Measurements from ENCODE around the gene HDGFL3. TPM values are rescaled to one million over a fixed set of nuclear protein-coding genes. Genes with fewer than 3 reads are reported as not detected.

HDGFL3 gene
- total RNA-seq, 1 donor: 27.5 TPM

GRCh38 chr15:83199288-83199687, 8.3 kb downstream of the HDGFL3 start:
- no peak for DNase-seq (ENCODE audit: insufficient read length, low spot score, missing footprints)
- no peak overlapping the region for H2AFZ ChIP-seq (ENCODE audit: low read length)
- H3K79me2 ChIP-seq (ENCODE audit: insufficient read depth, low read length): peaks cover 87% of the 10 kb centered on the region
- no peaks in the 10 kb centered on the region for H3K36me3 ChIP-seq (ENCODE audit: insufficient read depth, low read length)
- H3K27me3 ChIP-seq (ENCODE audit: insufficient read depth, low read length): no peaks in the 10 kb centered on the region
- no peaks in the 10 kb centered on the region for H3K9me3 ChIP-seq (ENCODE audit: low read depth, low read length)
- H4K20me1 ChIP-seq (ENCODE audit: insufficient read depth, low read length): peaks cover 6% of the 10 kb centered on the region
- H3K4me1 ChIP-seq (ENCODE audit: insufficient read depth, low read length): peaks cover 15% of the 10 kb centered on the region
- H3K4me2 ChIP-seq (ENCODE audit: insufficient read depth, low read length): no peak overlapping the region
- TF ChIP-seq CTCF (IDR thresholded peaks at IDR 0.05; ENCODE audit: extremely low read depth, low read depth, low read length): no peak
- H3K27ac ChIP-seq (ENCODE audit: low read depth, low read length): no peak overlapping the region
- H3K4me3 ChIP-seq (ENCODE audit: insufficient read depth, low read length): no peak overlapping the region

GRCh38 chr15:83198476-83198875, 9.1 kb downstream of the HDGFL3 start:
- Histone ChIP-seq H3K79me2 (ENCODE audit: insufficient read depth, low read length) (peaks cover 89% of the 10 kb centered on the region), H4K20me1 (ENCODE audit: insufficient read depth, low read length) (peaks cover 6% of the 10 kb centered on the region), H2AFZ (ENCODE audit: low read length) (no peak overlapping the region), H3K36me3 (ENCODE audit: insufficient read depth, low read length) (no peaks in the 10 kb centered on the region), H3K4me2 (ENCODE audit: insufficient read depth, low read length) (no peak overlapping the region), H3K4me1 (ENCODE audit: insufficient read depth, low read length) (peaks cover 15% of the 10 kb centered on the region), H3K27ac (ENCODE audit: low read depth, low read length) (no peak overlapping the region), H3K27me3 (ENCODE audit: insufficient read depth, low read length) (no peaks in the 10 kb centered on the region), H3K9me3 (ENCODE audit: low read depth, low read length) (no peaks in the 10 kb centered on the region), H3K4me3 (ENCODE audit: insufficient read depth, low read length) (no peak overlapping the region)
- DNase-seq (ENCODE audit: insufficient read length, low spot score, missing footprints): no peak
- no peak for TF ChIP-seq CTCF (IDR thresholded peaks at IDR 0.05; ENCODE audit: extremely low read depth, low read depth, low read length)

DNA sequence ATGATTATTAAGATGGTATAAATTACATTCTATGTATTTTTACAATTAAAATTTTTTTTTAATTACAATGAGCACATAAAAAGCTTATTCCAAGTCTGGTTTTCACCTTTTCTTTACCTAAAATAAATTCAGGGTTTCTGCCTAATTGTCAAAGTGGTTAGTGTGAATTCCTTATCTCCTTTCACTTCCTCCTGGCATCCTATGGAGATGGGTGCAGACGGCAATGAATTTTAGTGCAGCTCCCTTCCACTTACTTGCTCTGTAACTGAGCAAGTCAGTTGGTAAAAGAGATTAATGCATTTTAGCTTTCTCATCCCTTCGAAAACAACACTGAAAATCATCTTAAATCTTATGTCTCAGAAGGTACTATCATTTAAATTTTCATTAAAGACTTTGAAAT, 13.1 kb downstream of the HDGFL3 start:
- Histone ChIP-seq H3K4me3 (ENCODE audit: insufficient read depth, low read length) (no peak overlapping the region), H3K4me1 (ENCODE audit: insufficient read depth, low read length) (no peaks in the 10 kb centered on the region), H3K27me3 (ENCODE audit: insufficient read depth, low read length) (no peaks in the 10 kb centered on the region), H2AFZ (ENCODE audit: low read length) (no peak overlapping the region), H3K4me2 (ENCODE audit: insufficient read depth, low read length) (no peak overlapping the region), H3K27ac (ENCODE audit: low read depth, low read length) (no peak overlapping the region), H3K79me2 (ENCODE audit: insufficient read depth, low read length) (peaks cover 88% of the 10 kb centered on the region), H3K9me3 (ENCODE audit: low read depth, low read length) (no peaks in the 10 kb centered on the region), H4K20me1 (ENCODE audit: insufficient read depth, low read length) (peaks cover 3% of the 10 kb centered on the region), H3K36me3 (ENCODE audit: insufficient read depth, low read length) (no peaks in the 10 kb centered on the region)
- DNase-seq (ENCODE audit: insufficient read length, low spot score, missing footprints): no peak
- TF ChIP-seq CTCF (IDR thresholded peaks at IDR 0.05; ENCODE audit: extremely low read depth, low read depth, low read length): no peak

DNA sequence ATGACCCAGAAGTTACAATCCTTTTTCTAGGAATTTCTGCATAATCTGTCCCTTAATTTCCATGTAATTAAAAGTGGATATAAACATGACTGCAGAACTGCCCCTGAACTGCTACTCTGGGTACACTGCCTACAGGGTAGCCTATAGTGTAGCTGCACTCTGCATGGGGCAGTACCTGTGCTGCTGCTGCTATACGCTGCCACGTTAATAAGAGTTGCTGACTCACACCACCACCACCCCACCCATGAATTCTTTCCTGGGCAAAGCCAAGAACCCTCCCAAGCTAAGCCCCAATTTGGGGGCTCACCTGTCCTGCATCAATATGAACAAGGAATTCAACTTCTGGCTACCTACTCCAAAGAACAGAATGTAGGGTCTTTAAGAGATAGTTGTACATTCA, 13.9 kb downstream of the HDGFL3 start:
- H3K4me2 ChIP-seq (ENCODE audit: insufficient read depth, low read length): no peak overlapping the region
- H3K4me1 ChIP-seq (ENCODE audit: insufficient read depth, low read length): no peaks in the 10 kb centered on the region
- no peaks in the 10 kb centered on the region for H3K36me3 ChIP-seq (ENCODE audit: insufficient read depth, low read length)
- H2AFZ ChIP-seq (ENCODE audit: low read length): no peak overlapping the region
- no peaks in the 10 kb centered on the region for H3K9me3 ChIP-seq (ENCODE audit: low read depth, low read length)
- no peak overlapping the region for H3K4me3 ChIP-seq (ENCODE audit: insufficient read depth, low read length)
- DNase-seq (ENCODE audit: insufficient read length, low spot score, missing footprints): no peak
- H4K20me1 ChIP-seq (ENCODE audit: insufficient read depth, low read length): no peaks in the 10 kb centered on the region
- no peak for TF ChIP-seq CTCF (IDR thresholded peaks at IDR 0.05; ENCODE audit: extremely low read depth, low read depth, low read length)
- peaks cover 87% of the 10 kb centered on the region for H3K79me2 ChIP-seq (ENCODE audit: insufficient read depth, low read length)
- no peak overlapping the region for H3K27ac ChIP-seq (ENCODE audit: low read depth, low read length)
- H3K27me3 ChIP-seq (ENCODE audit: insufficient read depth, low read length): no peaks in the 10 kb centered on the region
